Measurements from ENCODE around the gene CIB2. TPM values are rescaled to one million over a fixed set of nuclear protein-coding genes. Genes with fewer than 3 reads are reported as not detected.

Gene CIB2
- total RNA-seq, 1 donor from 2014 or later = 2.2 TPM

DNA sequence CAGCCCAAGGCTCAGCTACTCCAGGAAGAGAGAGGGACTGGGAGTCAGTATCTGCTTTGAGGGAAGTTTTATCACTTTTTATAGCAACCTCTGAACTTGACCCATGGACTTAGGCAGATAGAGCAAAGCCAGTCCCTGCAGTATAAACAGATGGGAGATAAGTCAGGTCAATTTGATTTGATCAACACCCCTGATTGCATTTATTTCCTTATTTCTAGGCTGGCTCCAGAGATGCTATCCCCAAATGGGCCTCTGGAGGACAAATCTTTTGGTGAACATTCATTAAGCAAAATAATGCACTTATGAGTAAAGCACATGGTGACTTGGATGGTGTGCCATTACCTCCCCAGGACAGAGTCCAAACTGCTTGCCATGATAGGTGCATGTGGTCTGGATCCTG lies 9.0 kb upstream of the CIB2 start:
- no peaks in the 10 kb centered on the region for H3K9me3 ChIP-seq
- H3K4me3 ChIP-seq = no peak overlapping the region
- TF ChIP-seq, protein P1, sequence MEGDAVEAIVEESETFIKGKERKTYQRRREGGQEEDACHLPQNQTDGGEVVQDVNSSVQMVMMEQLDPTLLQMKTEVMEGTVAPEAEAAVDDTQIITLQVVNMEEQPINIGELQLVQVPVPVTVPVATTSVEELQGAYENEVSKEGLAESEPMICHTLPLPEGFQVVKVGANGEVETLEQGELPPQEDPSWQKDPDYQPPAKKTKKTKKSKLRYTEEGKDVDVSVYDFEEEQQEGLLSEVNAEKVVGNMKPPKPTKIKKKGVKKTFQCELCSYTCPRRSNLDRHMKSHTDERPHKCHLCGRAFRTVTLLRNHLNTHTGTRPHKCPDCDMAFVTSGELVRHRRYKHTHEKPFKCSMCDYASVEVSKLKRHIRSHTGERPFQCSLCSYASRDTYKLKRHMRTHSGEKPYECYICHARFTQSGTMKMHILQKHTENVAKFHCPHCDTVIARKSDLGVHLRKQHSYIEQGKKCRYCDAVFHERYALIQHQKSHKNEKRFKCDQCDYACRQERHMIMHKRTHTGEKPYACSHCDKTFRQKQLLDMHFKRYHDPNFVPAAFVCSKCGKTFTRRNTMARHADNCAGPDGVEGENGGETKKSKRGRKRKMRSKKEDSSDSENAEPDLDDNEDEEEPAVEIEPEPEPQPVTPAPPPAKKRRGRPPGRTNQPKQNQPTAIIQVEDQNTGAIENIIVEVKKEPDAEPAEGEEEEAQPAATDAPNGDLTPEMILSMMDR (IDR thresholded peaks at IDR 0.05) = no peak
- H3K36me3 ChIP-seq = no peaks in the 10 kb centered on the region
- no peaks in the 10 kb centered on the region for H3K27me3 ChIP-seq (ENCODE audit: low read depth)
- intact Hi-C loops (cut with DNase I) = no loop called here
- ATAC-seq = no peak
- no peaks in the 10 kb centered on the region for H3K4me1 ChIP-seq
- DNase-seq = no peak
- no peak overlapping the region for H3K27ac ChIP-seq

DNA sequence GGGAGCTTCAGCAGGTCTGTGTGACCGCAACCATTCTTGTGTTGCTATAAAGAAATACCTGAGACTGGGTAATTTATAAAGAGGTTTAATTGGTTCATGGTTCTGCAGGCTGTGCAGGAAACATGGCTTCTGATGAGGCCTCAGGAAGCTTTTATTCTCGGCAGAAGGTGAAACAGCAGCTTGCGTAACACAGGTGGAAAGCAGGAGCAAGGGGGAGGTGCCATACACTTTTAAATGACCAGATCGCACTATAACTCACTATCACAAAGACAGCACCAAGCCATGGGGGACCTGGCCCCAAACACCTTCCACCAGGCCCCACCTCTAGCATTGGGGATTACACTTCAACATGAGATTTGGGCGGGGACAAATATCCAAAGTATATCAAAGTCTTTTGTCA lies 8.3 kb upstream of the CIB2 start:
- Histone ChIP-seq H3K36me3 (no peaks in the 10 kb centered on the region), H3K4me3 (no peak overlapping the region), H3K4me1 (no peaks in the 10 kb centered on the region), H3K9me3 (no peaks in the 10 kb centered on the region), H3K27ac (no peak overlapping the region), H3K27me3 (ENCODE audit: low read depth) (no peaks in the 10 kb centered on the region)
- ATAC-seq (no peak), DNase-seq (no peak)
- intact Hi-C loops (cut with DNase I) = no loop called here
- TF ChIP-seq, protein P1 (IDR thresholded peaks at IDR 0.05) = no peak

DNA sequence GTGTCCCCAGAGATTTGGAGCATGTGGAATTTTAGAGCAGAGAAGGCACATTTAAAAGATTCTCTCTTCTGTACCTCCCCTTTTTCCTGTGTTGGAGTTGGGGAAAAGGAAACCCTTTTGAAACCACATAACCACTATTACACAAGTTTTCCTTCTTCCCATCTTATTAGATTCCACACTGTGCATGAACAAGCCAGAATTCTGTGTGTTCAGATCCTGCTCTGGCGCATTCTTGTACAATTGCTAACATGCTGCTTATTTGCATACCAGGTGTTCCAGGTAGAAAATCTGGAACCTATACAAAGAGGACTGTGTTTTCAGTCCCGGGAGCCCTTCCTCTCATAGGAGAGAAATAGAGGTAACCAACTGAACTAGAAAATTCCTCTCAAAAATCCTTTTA lies 2.6 kb upstream of the CIB2 start:
- TF ChIP-seq, protein P1 (IDR thresholded peaks at IDR 0.05) = no peak
- peaks cover 10% of the 10 kb centered on the region for H3K4me1 ChIP-seq
- no peaks in the 10 kb centered on the region for H3K9me3 ChIP-seq
- no peaks in the 10 kb centered on the region for H3K36me3 ChIP-seq
- DNase-seq (no peak), ATAC-seq (no peak)
- intact Hi-C loops (cut with DNase I) = no loop called here
- H3K27me3 ChIP-seq (ENCODE audit: low read depth) = no peaks in the 10 kb centered on the region
- H3K4me3 ChIP-seq = no peak overlapping the region
- H3K27ac ChIP-seq = no peak overlapping the region

DNA sequence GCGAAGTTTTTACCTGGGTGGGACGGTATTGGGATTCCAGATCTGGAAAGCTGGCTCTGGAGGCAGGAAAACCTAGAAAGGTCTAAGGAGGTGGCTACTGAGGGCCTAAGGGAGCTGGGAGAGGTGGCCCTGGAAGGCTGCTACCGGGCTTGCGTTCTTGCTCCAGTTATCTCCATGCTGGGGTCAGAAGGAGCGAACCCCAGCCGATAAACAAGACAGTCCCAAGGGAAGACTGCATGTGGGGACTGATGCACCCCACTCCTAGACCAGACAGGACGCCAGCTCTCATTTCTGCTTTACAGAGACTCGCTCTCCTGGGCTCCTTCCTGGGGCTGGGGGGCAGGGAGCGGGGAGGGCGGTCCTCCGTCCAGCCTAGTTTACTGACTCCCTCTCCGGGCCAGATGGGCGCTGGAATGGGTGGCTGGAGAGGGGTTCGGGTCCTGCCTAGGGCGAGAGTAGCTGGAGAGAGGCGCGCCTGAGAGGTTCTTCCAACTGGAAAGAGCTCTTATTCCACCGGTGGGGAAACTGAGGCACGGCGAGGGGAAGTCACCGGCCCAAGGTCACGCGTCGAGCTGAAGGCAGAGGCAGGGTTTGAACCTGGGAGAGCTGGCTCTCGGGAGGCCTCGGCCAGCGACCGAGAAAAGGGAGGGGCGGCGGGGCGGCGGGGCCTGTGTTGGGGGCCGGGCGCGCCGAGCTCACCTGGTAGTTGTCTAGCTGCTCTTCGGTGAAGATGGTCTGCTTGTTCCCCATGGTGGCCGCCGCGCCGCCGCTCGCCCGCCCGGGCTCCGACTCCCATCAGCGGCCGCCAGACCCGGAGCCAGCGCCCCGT lies 565 bp downstream of the CIB2 start:
- H3K4me3 ChIP-seq = peak overlapping the region; percentile 74

DNA sequence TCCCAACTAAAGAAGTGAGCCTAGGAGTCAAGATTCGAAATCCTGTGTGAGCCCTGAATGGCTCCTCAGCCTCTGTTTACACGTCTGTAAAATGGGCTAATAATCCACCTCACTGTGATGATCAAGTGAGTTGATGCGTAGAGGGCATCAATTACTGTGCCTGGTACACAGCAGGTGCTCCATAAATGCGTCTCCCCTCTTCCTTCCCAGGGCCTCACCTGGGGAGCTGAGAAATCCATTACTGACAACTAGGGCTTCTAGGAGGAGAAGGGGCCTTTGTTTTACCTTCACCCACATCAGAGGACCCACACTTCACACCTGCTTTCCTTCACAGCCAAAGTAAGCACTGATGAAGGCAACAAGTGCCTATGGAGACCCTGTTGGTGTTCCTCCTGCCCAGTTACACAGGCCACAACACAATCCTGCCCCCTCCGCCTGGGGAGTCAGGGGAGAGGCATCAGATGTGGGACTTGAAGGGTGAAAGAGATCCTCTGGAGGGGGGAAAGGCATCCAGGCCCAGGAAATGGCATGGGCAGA lies 1.4 kb downstream of the CIB2 start:
- Histone ChIP-seq H3K36me3 (no peaks in the 10 kb centered on the region), H3K9me3 (no peaks in the 10 kb centered on the region), H3K27ac (no peak overlapping the region), H3K4me3 (no peak overlapping the region), H3K4me1 (peaks cover 10% of the 10 kb centered on the region), H3K27me3 (ENCODE audit: low read depth) (no peaks in the 10 kb centered on the region)
- TF ChIP-seq, protein P1 (IDR thresholded peaks at IDR 0.05) = no peak
- DNase-seq = no peak
- ATAC-seq = no peak
- intact Hi-C loops (cut with DNase I) = no loop called here

More for the DNA sequence above, 565 bp downstream of the CIB2 start:
- Histone ChIP-seq H3K27me3 (ENCODE audit: low read depth) (no peaks in the 10 kb centered on the region), H3K27ac (peak overlapping the region; percentile 85), H3K36me3 (no peaks in the 10 kb centered on the region), H3K9me3 (no peaks in the 10 kb centered on the region), H3K4me1 (peaks cover 10% of the 10 kb centered on the region)
- DNase-seq (peak; percentile 59), ATAC-seq (no peak)
- TF ChIP-seq, protein P1 (IDR thresholded peaks at IDR 0.05) = no peak
- intact Hi-C loops (cut with DNase I) = no loop called here

Measured in lower lobe of right lung (tissue), 2 donors.